GM19025 (cell line): Measurements from ENCODE around the gene TRDN.
"Not testable (repeated sequence)": the region's sequence is repeated elsewhere in the genome, so short reads cannot be mapped to it uniquely, and the experiment has no call there.

Experiments
- ATAC-seq: cut with Tn5 transposase; IDR thresholded peaks from one replicate; pipeline ENCODE4 v1.9.1; 2021; ENCODE audit warnings: mild to moderate bottlenecking, low read depth, moderate library complexity; ENCODE audit not compliant: unreplicated experiment

TRDN gene

DNA sequence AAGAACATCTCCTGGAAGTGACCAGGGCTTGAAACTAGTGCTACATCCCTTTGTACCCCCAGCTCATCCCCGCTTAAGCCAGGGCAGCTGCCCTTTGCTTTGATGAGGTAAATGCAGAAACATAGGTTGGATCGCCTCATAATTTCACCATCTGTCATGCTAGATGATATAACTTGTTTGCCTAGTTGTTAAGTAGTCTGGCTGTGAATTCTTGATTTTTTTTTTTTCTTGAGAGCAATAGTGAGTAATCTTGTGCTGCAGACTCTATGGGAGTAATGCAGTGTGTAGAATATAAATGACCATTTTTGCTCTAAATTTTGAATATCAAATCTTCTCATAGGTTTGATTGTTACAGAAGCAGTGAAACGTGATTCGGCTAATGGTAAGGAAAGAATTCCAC is 4.1 kb downstream of the TRDN start:
- ATAC-seq, result no peak

DNA sequence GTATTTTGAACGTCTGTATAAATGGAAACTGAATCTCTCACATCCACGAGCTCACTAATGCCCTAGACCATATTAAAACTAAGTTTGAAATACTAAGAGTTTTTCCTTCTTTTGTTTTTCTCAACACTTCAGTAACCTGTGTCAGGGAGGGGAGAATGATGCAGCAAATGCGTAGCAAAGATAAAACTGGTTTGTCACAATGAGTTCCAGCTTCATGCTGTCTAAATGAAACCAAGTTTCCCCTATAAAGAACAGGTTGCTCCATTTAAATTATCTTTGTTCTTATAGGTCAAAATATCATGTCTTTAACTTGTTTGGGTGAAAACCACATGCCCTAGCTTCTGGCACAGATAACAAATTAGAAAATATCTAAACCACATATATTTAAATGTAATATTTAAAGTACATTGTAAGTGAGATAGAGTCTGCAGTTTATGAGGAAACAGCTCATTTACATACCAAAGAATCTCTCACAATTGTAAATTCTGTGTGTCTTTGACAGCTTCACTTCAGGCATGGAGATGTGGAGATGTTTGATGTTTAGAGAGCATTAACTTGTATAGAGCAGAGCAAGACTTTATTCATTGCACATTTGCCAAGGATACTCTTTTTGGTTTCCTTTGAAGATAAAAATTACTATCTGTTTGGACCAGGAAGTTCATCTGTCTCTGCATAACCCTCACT is 7.3 kb downstream of the TRDN start:
- ATAC-seq, result no peak

DNA sequence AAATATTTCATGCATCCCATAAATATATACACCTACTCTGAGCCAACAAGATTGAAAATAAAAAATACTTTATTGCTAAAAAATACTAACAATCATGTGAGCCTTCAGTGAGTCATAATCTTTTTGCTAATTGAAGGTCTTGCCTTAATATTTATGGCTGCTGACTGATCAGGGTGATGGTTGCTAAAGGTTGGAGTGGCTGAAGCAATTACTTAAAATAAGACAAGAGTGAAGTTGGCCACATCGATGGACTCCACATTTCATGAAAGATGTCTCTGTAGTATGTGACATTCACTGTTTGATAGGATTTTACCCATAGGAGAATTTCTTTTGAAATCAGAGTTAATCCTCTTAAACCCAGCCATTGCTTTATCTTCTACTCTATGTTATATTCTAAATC is 11.1 kb downstream of the TRDN start:
- ATAC-seq, result no peak

GRCh38 chr6:123622780-123623179 is 14.0 kb downstream of the TRDN start:
- no peak for ATAC-seq

GRCh38 chr6:123619156-123619555 is 17.6 kb downstream of the TRDN start:
- no peak for ATAC-seq

- ATAC-seq, result no peak
Observed at GRCh38 chr6:123616942-123617341, 19.8 kb downstream of the TRDN start.

- no peak for ATAC-seq
Observed at GRCh38 chr6:123616016-123616415, 20.7 kb downstream of the TRDN start.

- ATAC-seq, result no peak
Observed at GRCh38 chr6:123610779-123611178, 26.0 kb downstream of the TRDN start.

DNA sequence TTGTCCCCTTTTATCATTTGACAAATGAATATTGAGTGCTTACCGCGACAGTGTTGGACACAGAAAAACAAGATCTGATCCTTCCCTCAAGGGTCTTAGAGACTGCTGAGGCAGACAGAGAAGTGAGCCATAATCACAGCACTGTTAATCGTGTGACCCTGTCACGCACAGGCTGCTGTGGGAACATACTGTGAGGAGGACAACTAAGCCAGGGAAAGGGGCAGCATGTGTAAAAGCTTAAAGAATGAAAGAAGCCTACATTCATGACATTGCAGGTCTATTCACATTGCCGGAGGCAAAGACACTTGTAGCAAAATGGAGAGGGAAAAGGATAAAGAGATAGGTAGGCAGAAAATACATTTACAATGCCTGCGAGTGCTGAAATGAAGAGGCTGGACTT is 32.7 kb downstream of the TRDN start:
- ATAC-seq, result no peak

DNA sequence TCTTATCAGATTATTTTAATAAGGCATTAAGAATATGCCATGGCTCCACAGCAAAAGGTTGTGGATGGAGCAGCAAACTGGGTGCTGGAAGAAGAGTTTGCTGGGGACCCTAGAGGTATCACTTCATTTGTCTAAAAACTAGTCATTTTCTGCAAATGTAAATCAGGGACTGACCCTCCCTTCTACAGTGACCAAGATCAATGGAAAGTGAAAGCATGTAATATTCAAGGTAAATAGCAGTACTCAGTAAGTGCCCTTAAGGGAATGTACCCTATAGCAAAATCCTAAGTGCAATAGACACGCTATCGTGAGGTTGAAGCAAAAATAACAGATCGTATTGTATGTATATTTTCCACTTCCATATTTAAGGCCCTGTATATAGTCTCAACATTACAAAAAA is 38.7 kb downstream of the TRDN start:
- ATAC-seq, result peak; percentile 83

- no peak for ATAC-seq
Observed at GRCh38 chr6:123594776-123595175, 42.0 kb downstream of the TRDN start.

GRCh38 chr6:123592426-123592825 is 44.3 kb downstream of the TRDN start:
- ATAC-seq, result no peak

DNA sequence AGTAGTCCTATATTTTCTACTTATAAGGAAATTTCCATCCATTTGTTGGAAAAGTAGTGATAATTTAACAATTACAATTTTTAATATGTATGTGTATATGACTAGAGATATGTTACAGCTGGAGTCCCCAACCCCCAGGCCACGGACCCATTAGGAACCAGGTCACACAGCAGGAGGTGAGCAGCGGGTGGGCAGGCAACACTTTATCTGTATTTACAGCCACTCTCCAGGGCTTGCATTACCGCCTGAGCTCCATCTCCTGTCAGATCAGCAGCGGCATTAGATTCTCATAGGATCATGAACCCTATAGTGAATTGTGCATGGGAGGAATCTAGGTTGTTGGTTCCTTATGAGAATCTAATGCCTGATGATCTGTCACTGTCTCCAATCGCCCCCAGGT is 46.8 kb downstream of the TRDN start:
- ATAC-seq, result no peak

DNA sequence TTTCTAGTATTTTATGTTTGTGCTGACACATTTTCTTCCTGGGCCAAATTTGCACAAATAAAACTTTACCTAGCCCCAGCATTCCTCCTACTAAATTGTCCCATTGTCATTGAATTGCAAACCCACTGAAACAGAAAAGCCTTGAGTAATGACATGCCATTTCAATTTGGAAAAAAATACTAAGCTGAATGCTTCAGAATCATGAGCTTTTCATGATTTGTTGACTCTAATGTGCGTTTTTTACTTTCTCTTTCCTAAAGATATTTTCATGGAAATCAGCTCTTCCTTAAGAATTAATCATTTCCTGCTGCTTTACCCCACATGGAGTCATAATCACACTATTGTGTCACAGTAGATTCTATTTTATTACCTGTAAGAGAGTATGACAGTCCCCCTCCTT is 47.4 kb downstream of the TRDN start:
- ATAC-seq, result no peak

- ATAC-seq, result no peak
Observed at GRCh38 chr6:123588546-123588895, 48.2 kb downstream of the TRDN start.

- ATAC-seq, result no peak
Observed at GRCh38 chr6:123587838-123588545, 48.8 kb downstream of the TRDN start.

DNA sequence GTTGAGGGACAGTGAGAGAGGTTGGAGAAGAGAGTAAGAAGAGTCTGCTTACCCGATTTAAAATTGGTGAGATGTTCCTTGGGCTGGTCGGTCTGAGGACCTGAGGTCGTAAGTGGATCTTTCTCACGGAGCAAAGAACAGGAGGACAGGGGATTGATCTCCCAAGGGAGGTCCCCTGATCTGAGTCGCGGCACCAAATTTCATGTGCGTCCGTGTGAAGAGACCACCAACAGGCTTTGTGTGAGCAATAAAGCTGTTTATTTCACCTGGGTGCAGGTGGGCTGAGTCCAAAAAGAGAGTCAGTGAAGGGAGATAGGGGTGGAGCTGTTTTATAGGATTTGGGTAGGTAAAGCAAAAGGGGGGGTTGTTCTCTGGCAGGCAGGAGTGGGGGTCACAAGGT is 49.3 kb downstream of the TRDN start:
- ATAC-seq, result not testable (repeated sequence)

DNA sequence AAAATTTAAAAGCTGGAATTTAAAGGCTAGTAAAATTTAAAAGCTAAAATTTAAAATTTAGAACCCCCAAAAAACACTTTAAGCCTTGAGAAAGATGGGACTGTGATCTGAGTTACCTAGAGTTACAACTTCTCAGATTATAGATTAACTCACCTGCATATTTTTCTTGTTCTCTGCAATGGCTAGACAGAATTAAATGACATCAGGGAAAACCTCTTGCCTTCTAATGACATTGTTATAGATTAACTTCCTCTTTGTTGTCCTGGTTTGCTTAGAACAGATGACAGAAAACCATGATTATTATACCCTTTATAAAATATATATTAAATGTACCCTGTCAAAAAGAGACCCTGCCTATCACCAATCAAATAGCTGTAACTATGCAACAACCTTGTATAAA is 56.4 kb downstream of the TRDN start:
- no peak for ATAC-seq

GRCh38 chr6:123575188-123575587 is 61.6 kb downstream of the TRDN start:
- ATAC-seq, result no peak

DNA sequence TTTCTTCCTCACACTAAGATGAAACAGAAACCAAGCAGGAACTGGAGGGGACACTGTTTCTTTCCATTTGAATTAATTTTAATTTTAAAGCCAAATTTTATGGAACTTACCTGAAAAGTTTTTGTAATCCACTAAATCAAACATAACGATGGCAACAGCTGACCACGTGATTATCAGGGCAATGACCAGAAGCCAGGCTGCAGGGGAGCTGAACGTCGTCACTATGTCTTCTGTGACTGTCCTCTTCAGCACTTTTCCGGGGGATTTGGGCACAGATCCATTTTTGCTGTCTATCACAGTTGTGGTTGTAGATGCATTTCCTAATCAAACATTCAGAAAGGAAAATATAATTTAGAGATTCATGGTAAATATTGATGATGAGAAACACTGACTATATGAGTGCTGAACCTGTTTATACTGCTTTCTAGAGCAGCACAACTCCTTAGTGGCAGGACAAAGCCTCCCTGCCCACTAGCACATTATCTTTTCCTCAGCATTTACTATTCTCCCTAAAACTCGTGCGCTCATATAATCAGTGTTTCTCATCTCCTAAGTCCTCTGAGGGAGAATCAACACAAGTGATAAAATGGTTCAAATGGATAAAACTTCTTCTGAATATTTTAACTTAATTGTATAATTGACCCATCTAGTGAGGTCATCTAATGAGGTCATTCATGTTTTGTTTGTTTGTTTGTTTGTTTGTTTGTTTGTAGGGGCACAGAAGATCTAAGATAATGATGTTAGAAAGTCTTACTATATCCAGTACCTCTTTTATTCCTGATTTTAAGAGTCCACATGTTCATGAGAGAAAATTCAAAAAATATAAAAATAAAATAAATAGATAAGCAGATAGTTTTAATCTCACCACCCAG is 65.7 kb downstream of the TRDN start:
- no peak for ATAC-seq

DNA sequence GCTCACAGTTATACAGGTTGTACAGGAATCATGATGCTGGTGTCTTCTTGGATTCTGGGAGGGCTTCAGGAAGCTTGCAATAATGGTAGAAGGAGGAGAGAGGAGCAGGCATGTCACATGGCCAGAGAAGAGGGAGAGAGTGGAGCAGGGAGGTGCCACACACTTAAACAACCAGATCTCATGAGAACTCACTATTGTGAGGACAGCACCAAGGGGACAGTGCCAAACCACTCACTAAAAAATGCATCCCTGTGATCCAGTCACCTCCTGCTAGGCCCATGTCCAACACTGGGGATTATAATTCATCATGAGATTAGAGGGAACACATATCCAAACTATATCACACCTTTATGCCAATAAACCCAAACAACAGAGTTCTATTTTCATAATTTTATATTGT is 67.2 kb downstream of the TRDN start:
- no peak for ATAC-seq

- no peak for ATAC-seq
Observed at GRCh38 chr6:123565529-123565928, 71.2 kb downstream of the TRDN start.
